GM12892 (cell line): ENCODE measurements around the gene GALT.

ENCODE experiments used
- POLR2A ChIP-seq: IDR thresholded peaks from 2 replicates; pipeline ENCODE4 v1.6.1; 2011; ENCODE audit warnings: low read depth, low read length, control low read depth
- POLR2AphosphoS5 ChIP-seq: IDR thresholded peaks from 2 replicates; pipeline ENCODE4 v1.6.1; 2011; ENCODE audit warnings: low read depth, low read length, control low read depth

DNA sequence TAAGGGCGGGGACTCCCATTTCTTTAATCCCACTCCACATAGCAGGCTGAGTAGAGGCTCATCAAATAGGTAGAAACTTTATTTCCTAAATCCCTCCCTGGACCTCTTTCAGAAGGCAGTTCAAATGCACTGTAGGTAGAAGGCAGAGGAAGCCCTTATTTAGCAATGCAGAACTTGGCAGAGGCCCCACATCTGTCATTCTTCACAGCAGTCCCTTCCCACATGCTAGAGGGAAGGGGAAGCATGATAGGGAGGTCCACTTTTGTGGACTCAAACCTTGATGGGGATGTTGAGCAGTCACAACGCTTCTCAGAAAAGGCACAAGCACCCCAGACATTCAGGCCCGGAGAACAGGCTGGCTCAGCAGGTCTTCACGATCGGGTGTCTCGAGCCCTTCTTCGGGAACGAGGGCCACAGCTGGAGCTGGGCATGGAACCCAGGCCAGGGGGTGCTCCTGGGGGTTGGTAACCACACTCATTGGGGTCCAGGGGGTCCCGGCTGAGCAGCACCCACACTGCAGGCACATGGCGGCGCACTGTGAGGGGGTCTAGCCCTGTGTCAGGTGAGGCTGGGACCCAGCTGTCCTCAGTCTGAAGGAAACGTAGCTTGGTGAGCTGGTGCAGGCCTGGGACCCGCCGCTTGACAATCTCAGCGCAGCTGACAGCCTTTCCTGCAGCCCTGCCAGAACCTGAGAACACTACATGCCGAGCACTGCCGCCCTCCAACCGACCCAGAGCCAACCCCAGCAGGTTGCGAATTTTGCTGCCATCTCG is 35.9 kb upstream of the GALT start:
- no peak for TF ChIP-seq POLR2A
- TF ChIP-seq POLR2AphosphoS5 = no peak
